GM10266 (cell line): ENCODE results near the gene HES7.
A peak's percentile ranks its signal among the peaks of the same experiment; 100 is the strongest.

Experiments used
- DNase-seq: peaks from one replicate; pipeline ENCODE4 v3.0.0; 2012; ENCODE audit errors: extremely low spot score
- CTCF ChIP-seq: IDR thresholded peaks from 2 replicates; pipeline ENCODE4 v1.5.1; 2012; ENCODE audit warnings: mild to moderate bottlenecking, low read depth; ENCODE audit not compliant: control insufficient read depth, insufficient read depth; ENCODE audit errors: missing control alignments

The HES7 gene

GRCh38 chr17:8122924-8123694 lies 797 bp downstream of the HES7 start:
- no peak for TF ChIP-seq CTCF
- DNase-seq = no peak

- DNase-seq = no peak
Observed at GRCh38 chr17:8122422-8122923, 1.4 kb downstream of the HES7 start.

GRCh38 chr17:8121681-8122421 lies 2.1 kb downstream of the HES7 start:
- DNase-seq = peak; percentile 82
- peak; percentile 93 for TF ChIP-seq CTCF

More at GRCh38 chr17:8122422-8122923, 1.4 kb downstream of the HES7 start:
- TF ChIP-seq CTCF = no peak

GRCh38 chr17:8121407-8121680 lies 2.6 kb downstream of the HES7 start:
- TF ChIP-seq CTCF = no peak
- DNase-seq = no peak

- peak; percentile 70 for DNase-seq
- TF ChIP-seq CTCF = peak; percentile 22
Observed at GRCh38 chr17:8120520-8121406, 3.1 kb downstream of the HES7 start.

GRCh38 chr17:8119581-8120519 lies 4.1 kb downstream of the HES7 start:
- DNase-seq = peak; percentile 77
- no peak for TF ChIP-seq CTCF
